Measurements from ENCODE around the gene GH2. TPM values are rescaled to one million over a fixed set of nuclear protein-coding genes. Genes with fewer than 3 reads are reported as not detected.
"Not testable (repeated sequence)": the region's sequence is repeated elsewhere in the genome, so short reads cannot be mapped to it uniquely, and the experiment has no call there.

GH2 gene
- total RNA-seq, 2 donors from 2014 or later, result not detected

DNA sequence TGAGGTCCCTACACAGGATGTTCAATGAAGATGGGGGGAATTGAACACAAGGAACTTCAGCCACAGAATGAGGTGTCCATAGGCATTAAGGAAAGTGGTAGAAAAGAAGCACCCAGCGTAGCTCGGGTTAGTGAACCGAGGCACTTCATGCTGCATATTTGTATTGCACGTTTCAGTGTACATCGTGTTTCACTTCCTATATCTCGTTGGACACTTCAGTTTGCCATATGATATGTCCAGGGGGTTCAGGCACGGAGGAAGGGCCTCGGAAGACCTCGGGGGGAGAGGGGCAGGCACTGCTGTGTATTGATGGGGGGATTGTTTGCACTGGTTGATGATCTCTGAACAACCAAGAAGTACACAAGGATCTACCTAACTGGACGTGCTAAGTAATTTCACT is 34.0 kb upstream of the GH2 start:
- intact Hi-C loops (cut with DNase I), result loop anchor here (5.0 to 10.0 kb wide), 3 partner anchors 109 to 219 kb away; partner anchors contain the start of genes ERN1 (in 2 of the 2) and ICAM2 (in 1 of the 2)
- peak; percentile 26 for DNase-seq (ENCODE audit: low spot score)

DNA sequence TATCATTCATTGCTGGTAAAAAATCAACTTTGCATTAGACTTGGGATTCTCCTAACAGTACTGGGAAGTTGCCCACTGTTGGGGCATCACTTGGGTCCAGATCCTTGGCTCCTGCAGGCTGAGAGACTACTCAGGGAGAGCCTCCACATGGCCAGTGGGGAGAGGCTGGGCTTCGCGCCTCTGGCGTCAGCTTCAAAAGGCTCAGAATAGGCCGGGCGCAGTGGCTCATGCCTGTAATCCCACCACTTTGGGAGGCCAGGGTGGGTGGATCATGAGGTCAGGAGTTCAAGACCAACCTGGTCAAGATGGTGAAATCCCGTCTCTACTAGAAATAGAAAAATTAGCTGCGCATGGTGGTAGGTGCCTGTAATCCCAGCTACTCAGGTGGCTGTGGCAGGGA is 32.7 kb upstream of the GH2 start:
- intact Hi-C loops (cut with DNase I), result loop anchor here in 1 of 2 donors (10.0 kb wide), 2 partner anchors 110 to 220 kb away; partner anchors contain the start of genes ERN1 and ICAM2
- DNase-seq (ENCODE audit: low spot score), result peak; percentile 55

DNA sequence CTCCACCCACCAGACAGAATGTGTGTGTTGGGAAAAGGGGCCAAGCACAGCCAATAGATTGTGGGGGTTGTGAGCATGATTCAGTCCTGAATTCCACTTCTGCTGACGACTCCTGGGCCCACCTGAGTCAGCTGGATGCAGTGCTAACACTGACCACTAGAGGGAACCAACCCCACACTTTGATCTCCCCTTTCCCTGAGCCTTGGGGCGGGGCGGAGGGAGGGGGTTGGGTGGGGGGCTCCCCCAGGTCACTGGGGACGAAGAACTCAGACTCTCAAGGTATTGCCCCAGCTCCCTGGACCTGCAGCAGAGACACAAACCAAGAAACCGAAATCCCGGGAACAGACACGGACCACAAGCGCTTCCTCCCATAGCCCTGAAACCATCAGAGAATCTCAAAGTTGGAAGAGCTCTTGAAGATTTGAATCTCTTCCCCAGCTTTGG is 29.9 kb upstream of the GH2 start:
- intact Hi-C loops (cut with DNase I), result loop anchor here in 1 of 2 donors (10.0 kb wide), 2 partner anchors 113 to 223 kb away; partner anchors contain the start of genes ERN1 and ICAM2
- peak; percentile 76 for DNase-seq (ENCODE audit: low spot score)

DNA sequence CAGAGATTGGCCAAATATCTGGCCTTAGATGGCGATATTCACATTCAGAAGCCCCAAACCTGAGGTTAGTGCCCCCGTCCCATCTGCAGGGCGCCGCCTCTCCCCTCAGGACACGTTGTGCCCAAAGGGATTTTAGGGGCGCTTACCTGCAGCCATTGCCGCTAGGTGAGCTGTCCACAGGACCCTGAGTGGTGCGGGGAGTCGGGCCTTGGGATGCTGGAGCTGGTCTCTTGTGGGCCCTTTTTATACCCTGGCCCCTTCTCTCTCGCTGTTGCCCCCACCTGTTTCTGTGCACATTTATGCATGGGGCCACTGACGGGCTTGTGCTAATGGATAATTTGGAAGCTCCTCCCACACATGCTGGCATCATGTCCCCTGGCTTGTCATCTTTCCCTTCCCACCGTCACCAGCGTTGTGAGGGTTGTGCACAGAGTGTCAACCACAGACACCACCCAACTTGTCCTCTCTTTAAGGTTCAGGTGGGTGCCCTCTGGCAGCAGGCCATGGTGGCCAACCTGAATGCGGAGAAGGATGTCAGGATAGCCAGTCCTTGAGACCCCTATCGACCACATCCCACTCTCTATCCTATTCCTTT is 29.4 kb upstream of the GH2 start, which contains the start of gene CSHL1:
TSS of gene CSHL1 (minus strand) at position 218 of the 595 bp plus-strand sequence. CDS start at position 156, 62 bp downstream.
- intact Hi-C loops (cut with DNase I), result loop anchor here in 1 of 2 donors (10.0 kb wide), 2 partner anchors 114 to 224 kb away; partner anchors contain the start of genes ERN1 and ICAM2
- peak; percentile 61 for DNase-seq (ENCODE audit: low spot score)

DNA sequence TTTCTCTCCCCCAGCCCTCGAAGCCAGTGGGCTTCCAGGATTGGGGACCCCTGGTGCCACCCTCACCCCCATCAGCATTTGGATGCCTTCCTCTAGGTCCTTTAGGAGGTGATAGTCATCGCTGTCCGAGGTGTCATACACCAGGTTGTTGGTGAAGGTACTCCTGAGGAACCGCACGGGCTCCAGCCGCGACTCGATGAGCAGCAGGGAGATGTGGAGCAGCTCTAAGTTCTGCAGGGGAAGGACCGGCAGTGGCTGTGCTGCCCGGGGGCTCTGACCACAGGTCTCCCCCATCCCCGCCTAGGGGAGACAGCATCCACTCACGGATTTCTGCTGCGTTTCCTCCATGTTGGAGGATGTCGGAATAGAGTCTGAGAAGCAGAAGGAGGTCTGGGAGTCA is 28.4 kb upstream of the GH2 start:
- peak; percentile 74 for DNase-seq (ENCODE audit: low spot score)
- intact Hi-C loops (cut with DNase I), result loop anchor here in 1 of 2 donors (10.0 kb wide), 2 partner anchors 115 to 225 kb away; partner anchors contain the start of genes ERN1 and ICAM2

GRCh38 chr17:63909586-63909985 is 27.8 kb upstream of the GH2 start:
- peak; percentile 47 for DNase-seq (ENCODE audit: low spot score)
- intact Hi-C loops (cut with DNase I), result not testable (repeated sequence)

DNA sequence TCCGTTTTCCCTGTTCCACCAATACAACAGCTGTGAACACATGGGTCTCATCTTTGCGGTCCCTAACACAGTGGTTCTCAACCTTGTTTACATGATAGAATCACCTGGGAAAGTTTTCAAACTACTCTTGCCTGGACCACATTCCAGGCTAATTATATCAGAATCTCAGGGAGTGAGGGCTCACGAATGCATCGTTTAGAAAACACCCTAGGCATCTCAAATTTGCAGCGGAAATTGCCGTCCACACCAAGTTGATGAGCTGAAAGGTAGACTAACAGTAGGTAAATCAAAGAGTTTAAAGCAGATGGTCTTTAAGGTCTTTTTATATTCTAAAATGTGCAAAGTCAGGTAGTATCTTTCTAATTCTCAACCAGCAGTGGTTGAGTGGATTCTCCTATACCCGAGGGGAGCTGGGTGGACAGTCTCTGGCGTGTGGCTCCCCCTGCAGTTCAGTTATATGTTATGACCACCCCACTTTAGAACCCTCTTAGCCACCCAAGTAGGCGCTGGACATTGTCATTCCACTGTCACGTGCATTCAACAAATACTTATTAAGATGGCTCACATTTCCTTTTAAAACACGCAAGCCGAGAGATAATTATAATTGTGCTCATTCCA is 25.5 kb upstream of the GH2 start:
- intact Hi-C loops (cut with DNase I), result not testable (repeated sequence)
- DNase-seq (ENCODE audit: low spot score), result peak; percentile 28

GRCh38 chr17:63904796-63905195 is 23.1 kb upstream of the GH2 start:
- intact Hi-C loops (cut with DNase I); DNase-seq (ENCODE audit: low spot score): not testable (repeated sequence)

DNA sequence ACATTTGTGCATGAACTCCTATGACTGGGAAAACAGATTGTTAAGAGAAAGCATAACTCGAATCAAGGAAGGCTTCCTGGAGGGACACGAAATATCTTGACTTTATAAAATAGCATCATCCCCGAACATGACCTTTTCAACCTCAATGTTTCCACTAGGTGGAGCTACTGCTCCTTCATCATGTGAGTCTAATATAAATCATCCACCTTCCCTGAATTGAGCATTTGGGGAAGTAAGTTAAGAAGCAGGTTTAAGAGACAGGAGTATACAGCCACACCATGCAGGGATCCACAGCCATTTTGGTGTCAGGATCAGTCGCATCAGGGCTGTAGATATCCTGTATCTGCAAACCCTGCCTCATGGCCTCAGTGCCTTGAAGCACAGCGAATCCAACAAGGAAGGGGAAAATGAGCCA is 22.1 kb upstream of the GH2 start:
- intact Hi-C loops (cut with DNase I), result not testable (repeated sequence)
- peak; percentile 19 for DNase-seq (ENCODE audit: low spot score)

- DNase-seq (ENCODE audit: low spot score); intact Hi-C loops (cut with DNase I): not testable (repeated sequence)
Observed at GRCh38 chr17:63901971-63902370, 20.2 kb upstream of the GH2 start.

GRCh38 chr17:63898899-63899798 is 17.4 kb upstream of the GH2 start:
- peak; percentile 22 for DNase-seq (ENCODE audit: low spot score)
- intact Hi-C loops (cut with DNase I), result not testable (repeated sequence)

GRCh38 chr17:63896524-63897354 is 15.0 kb upstream of the GH2 start, which contains the start of gene CSH1:
Gene CSH1, minus strand, starts transcription at chr17:63896574. Its CDS starts 63 bp downstream, at chr17:63896511.
- DNase-seq (ENCODE audit: low spot score), result peak; percentile 46

GRCh38 chr17:63894821-63895220 is 13.1 kb upstream of the GH2 start:
- intact Hi-C loops (cut with DNase I), result not testable (repeated sequence)
- peak; percentile 51 for DNase-seq (ENCODE audit: low spot score)

More at GRCh38 chr17:63896524-63897354, 15.0 kb upstream of the GH2 start, which contains the start of gene CSH1:
- intact Hi-C loops (cut with DNase I), result not testable (repeated sequence)

- intact Hi-C loops (cut with DNase I), result not testable (repeated sequence)
- peak; percentile 10 for DNase-seq (ENCODE audit: low spot score)
Observed at GRCh38 chr17:63894021-63894420, 12.3 kb upstream of the GH2 start.

DNA sequence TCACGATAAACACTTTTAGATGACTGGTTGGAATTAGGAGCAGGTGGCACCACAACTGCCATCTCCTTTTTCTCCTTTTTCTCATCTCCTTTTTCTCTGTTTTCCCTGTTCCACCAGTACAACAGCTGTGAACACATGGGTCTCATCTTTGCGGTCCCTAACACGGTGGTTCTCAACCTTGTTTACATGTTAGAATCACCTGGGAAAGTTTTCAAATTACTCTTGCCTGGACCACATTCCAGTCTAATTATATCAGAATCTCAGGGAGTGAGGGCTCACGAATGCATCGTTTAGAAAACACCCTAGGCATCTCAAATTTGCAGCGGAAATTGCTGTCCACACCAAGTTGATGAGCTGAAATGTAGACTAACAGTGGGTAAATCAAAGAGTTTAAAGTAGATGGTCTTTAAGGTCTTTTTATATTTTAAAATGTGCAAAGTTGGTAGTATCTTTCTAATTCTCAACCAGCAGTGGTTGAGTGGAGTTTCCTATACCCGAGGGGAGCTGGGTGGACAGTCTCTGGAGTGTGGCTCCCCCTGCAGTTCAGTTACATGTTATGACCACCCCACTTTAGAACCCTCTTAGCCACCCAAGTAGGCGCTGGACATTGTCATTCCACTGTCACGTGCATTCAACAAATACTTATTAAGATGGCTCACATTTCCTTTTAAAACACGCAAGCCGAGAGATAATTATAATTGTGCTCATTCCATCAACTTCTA is 10.7 kb upstream of the GH2 start:
- peak; percentile 17 for DNase-seq (ENCODE audit: low spot score)
- intact Hi-C loops (cut with DNase I), result not testable (repeated sequence)

GRCh38 chr17:63889026-63889848 is 7.5 kb upstream of the GH2 start:
- intact Hi-C loops (cut with DNase I); DNase-seq (ENCODE audit: low spot score): not testable (repeated sequence)

- intact Hi-C loops (cut with DNase I), result not testable (repeated sequence)
Observed at GRCh38 chr17:63885119-63885518, 3.4 kb upstream of the GH2 start.

More at GRCh38 chr17:63885119-63885518, 3.4 kb upstream of the GH2 start:
- not testable (repeated sequence) for DNase-seq (ENCODE audit: low spot score)
